Measurements from ENCODE around the gene CP. TPM values are rescaled to one million over a fixed set of nuclear protein-coding genes. Genes with fewer than 3 reads are reported as not detected.

The CP gene
- total and polyA plus RNA-seq, 12 donors: 0.48 to 17.2 (median 5.4) TPM

DNA sequence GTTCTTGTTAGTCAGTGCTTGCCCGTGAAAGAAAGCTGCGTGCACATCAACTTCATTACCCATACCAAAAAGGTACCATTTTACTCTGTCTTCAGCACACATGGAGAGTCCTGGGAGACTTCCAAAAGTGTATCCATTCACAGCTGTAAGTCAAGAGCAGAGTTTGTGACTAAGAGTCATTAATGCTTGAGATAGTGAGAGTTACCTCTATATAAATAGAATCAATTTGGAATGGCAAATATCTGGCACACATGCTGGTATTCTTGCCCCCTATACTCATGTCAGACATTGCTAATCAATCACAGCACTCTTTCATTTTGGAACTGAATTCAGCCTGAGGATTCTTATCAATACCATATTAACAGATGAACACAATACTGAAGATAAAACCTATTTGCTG is 14.2 kb downstream of the CP start:
- H3K9me3 ChIP-seq (replicated peaks in 1 of 3): no peaks in the 10 kb centered on the region
- TF ChIP-seq CTCF (IDR thresholded peaks at IDR 0.05): no peak
- no peak for TF ChIP-seq POLR2A (IDR thresholded peaks at IDR 0.05)
- H3K4me3 ChIP-seq: no peak overlapping the region
- 93 to 100% (median 94%) methylated on average over 2 of the region's 2 CpGs for WGBS, 4 donors
- H3K4me1 ChIP-seq (replicated peaks in 1 of 2): no peaks in the 10 kb centered on the region
- DNase-seq: no peak
- H3K36me3 ChIP-seq (replicated peaks in 1 of 2): no peaks in the 10 kb centered on the region
- H3K27me3 ChIP-seq: no peaks in the 10 kb centered on the region
- intact Hi-C loops (cut with DNase I): no loop called here
- no peak overlapping the region for H3K27ac ChIP-seq

DNA sequence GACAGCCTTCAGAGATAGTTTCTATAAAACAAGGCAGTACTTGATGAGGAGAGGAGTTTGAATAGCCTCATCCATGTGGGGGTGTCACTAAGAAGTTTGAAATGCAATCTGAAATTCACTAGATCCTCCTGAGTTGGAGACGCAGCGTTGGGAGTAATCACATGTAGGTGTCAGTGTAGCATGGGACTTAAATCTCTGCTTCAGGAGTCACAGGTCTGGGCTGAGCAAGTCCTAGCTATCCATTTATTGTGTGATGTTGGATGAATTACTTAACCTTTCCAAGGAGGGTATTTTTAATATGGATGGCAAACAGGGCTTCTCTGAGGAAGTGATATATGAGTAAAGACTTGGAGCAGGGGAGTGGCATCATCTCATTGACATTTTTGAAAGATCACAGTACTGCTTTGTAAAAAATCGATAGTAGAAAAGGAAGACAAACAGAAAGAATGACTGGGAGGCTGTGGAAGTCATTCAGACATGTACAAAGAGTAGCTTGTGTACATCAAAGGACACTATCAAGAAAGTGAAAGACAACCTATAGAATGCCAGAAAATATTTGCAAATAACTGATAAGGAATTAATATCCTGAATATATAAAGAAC is 17.1 kb downstream of the CP start:
- DNase-seq: no peak
- no peaks in the 10 kb centered on the region for H3K4me1 ChIP-seq (replicated peaks in 1 of 2)
- H3K27ac ChIP-seq: no peak overlapping the region
- WGBS, 4 donors: 79 to 85% (median 85%) methylated on average over 3 of the region's 3 CpGs
- H3K27me3 ChIP-seq: no peaks in the 10 kb centered on the region
- TF ChIP-seq POLR2A (IDR thresholded peaks at IDR 0.05): no peak
- no peak for TF ChIP-seq CTCF (IDR thresholded peaks at IDR 0.05)
- H3K9me3 ChIP-seq (replicated peaks in 1 of 3): no peaks in the 10 kb centered on the region
- intact Hi-C loops (cut with DNase I): no loop called here
- no peak overlapping the region for H3K4me3 ChIP-seq
- no peaks in the 10 kb centered on the region for H3K36me3 ChIP-seq (replicated peaks in 1 of 2)

DNA sequence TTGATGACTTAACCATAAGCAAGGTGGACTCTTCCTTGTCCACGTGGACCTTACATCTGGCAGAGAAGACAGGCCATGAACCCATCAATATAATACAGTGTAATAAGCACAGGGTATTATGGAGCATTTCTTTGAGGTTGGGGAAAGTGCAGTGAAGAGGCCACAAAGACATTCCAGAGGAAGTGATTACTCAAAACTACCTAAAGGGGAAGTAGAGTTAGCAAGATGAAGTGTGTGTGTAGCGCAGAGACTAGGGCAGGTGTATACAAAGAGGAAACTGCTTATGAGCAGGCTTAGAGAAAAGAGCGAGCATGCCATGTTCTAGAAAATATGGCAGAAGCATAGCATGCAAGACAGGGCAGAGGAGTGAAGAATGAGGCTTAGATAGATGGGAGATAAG is 17.9 kb downstream of the CP start:
- TF ChIP-seq CTCF (IDR thresholded peaks at IDR 0.05) (no peak), POLR2A (IDR thresholded peaks at IDR 0.05) (no peak)
- no peaks in the 10 kb centered on the region for H3K27me3 ChIP-seq
- no peaks in the 10 kb centered on the region for H3K36me3 ChIP-seq (replicated peaks in 1 of 2)
- DNase-seq: no peak
- no peaks in the 10 kb centered on the region for H3K9me3 ChIP-seq (replicated peaks in 1 of 3)
- no peaks in the 10 kb centered on the region for H3K4me1 ChIP-seq (replicated peaks in 1 of 2)
- intact Hi-C loops (cut with DNase I): no loop called here
- WGBS, 4 donors: 71 to 80% (median 72%) methylated on average over 3 of the region's 3 CpGs
- H3K4me3 ChIP-seq: no peak overlapping the region
- H3K27ac ChIP-seq: no peak overlapping the region

GRCh38 chr3:149199474-149199873 is 22.2 kb downstream of the CP start:
- Histone ChIP-seq H3K9me3 (replicated peaks in 1 of 3) (no peaks in the 10 kb centered on the region), H3K4me3 (no peak overlapping the region), H3K36me3 (replicated peaks in 1 of 2) (no peaks in the 10 kb centered on the region), H3K27ac (no peak overlapping the region), H3K4me1 (replicated peaks in 1 of 2) (no peaks in the 10 kb centered on the region), H3K27me3 (no peaks in the 10 kb centered on the region)
- WGBS, 4 donors: 27 to 57% (median 34%) methylated on average over 4 of the region's 4 CpGs
- intact Hi-C loops (cut with DNase I): no loop called here
- no peak for DNase-seq
- TF ChIP-seq CTCF (IDR thresholded peaks at IDR 0.05) (no peak), POLR2A (IDR thresholded peaks at IDR 0.05) (no peak)
